ENCODE measurements around the gene PATZ1. TPM values are rescaled to one million over a fixed set of nuclear protein-coding genes. Genes with fewer than 3 reads are reported as not detected.
A peak's percentile ranks its signal among the peaks of the same experiment; 100 is the strongest.

PATZ1 gene
- total RNA-seq, 3 donors from 2014 or later = 33.7 to 42.7 (median 41.4) TPM

DNA sequence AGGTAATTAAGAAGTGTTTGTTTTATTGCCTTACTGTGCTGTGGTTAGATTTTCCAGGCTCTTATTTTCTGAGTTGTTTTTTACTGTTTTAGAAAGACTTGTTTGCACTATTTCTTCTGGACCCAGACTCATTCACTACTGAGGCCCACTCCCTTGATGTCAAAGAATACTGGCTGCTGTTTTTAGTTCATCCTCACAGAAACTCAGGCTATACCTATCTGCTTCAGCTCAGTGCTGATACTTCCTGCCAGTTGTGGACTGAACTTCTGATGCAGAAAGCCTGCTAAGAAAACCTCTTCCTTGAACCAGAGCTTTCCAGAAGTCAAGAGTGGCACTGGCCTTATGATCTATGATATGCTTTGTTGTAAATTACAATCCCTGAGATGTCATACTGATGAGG is 38.0 kb downstream of the PATZ1 start:
- Mint-ChIP-seq H3K4me3 (no peak overlapping the region), H3K27me3 (ENCODE audit: low read depth) (no peaks in the 10 kb centered on the region), H3K9me3 (no peaks in the 10 kb centered on the region), H3K36me3 (ENCODE audit: insufficient read depth) (peaks cover 6% of the 10 kb centered on the region), H3K4me1 (ENCODE audit: low read depth) (peaks cover 42% of the 10 kb centered on the region)
- ATAC-seq (no peak), DNase-seq (no peak)

DNA sequence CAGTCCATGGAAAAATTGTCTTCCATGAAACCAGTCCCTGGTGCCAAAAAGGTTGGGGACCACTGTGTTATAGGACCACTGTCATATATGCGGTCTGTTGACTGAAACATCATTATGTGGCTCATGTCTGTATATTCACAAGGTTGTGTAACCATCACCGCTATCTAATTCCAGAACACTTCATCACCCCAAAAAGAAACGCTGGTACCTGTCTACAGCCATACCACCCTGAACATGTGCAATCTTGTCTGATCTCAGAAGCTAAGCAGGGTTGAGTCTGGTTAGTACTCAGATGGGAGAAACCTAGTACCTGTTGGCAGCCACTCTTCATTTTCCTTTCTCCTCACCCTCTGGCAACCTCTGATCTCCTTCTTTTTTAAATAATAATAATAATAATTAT is 41.0 kb downstream of the PATZ1 start:
- DNase-seq (no peak), ATAC-seq (no peak)
- H3K9me3 Mint-ChIP-seq = no peaks in the 10 kb centered on the region
- peaks cover 8% of the 10 kb centered on the region for H3K36me3 Mint-ChIP-seq (ENCODE audit: insufficient read depth)
- H3K27me3 Mint-ChIP-seq (ENCODE audit: low read depth) = no peaks in the 10 kb centered on the region
- H3K4me3 Mint-ChIP-seq = no peak overlapping the region
- peaks cover 57% of the 10 kb centered on the region for H3K4me1 Mint-ChIP-seq (ENCODE audit: low read depth)

DNA sequence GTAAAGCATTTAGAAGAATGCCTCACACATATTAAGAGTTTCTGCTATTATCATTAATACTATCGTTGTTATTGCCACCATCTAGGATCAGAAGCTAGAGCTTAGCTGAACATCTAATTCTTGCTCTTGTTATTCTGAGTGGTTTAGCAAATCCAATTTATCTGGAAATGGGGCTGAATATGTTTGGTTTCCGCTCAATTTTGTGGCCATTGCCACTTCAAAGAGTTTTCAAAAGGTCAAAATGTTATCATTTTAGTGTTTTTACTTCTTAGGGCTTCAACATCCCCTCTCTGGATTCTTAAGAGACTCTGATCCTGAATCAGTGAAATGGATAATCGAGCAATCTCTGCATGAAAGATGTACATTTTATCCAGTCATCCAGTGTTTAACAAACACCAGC is 43.6 kb downstream of the PATZ1 start:
- H3K36me3 Mint-ChIP-seq (ENCODE audit: insufficient read depth) = peaks cover 8% of the 10 kb centered on the region
- no peak for DNase-seq
- ATAC-seq = peak in 1 of 2 donors; percentile 28
- H3K4me3 Mint-ChIP-seq = no peak overlapping the region
- H3K4me1 Mint-ChIP-seq (ENCODE audit: low read depth) = peaks cover 40% of the 10 kb centered on the region
- no peaks in the 10 kb centered on the region for H3K9me3 Mint-ChIP-seq
- no peaks in the 10 kb centered on the region for H3K27me3 Mint-ChIP-seq (ENCODE audit: low read depth)

DNA sequence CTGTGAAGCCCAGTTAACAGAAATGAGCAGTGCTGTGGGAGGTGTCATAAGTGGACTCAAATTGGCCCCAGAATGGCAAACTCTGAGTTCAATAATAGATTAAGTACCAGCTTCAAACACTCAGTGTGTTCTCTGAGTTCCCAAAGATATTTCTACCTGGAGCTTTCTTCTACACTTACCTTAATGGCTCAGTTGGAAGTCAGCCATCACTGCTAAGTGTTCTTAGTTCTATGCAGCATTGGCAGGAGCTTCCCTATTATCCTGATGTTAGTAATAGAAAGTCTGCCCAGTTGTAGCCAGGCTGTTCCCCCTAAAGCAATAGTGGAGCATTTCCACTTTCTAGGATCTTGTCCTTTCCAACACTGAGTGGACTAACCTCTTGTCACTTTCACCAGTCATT is 44.1 kb downstream of the PATZ1 start:
- Mint-ChIP-seq H3K4me1 (ENCODE audit: low read depth) (peaks cover 39% of the 10 kb centered on the region), H3K36me3 (ENCODE audit: insufficient read depth) (peaks cover 8% of the 10 kb centered on the region)
- no peak for ATAC-seq

DNA sequence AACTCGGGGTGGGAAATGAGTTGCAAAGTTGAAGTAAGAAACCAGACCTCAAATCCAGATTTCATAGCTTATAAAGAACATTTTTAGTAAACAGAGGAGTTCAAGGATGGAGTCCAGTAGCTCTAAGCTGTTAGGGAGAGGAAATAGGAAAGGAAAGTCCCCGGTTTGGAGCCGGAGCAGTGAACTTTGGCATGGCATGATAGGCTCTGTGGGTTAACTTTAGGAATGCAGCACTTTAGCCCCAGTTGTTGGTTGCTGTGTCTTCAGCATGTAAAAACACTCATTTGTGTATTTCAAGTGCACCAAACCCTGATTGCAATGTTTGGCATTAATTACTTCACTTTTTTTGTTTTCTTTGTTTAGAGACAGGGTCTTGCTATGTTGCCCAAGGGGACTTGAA is 45.2 kb downstream of the PATZ1 start:
- H3K36me3 Mint-ChIP-seq (ENCODE audit: insufficient read depth) = peaks cover 8% of the 10 kb centered on the region
- ATAC-seq (no peak), DNase-seq (no peak)
- H3K9me3 Mint-ChIP-seq = no peaks in the 10 kb centered on the region
- no peak overlapping the region for H3K4me3 Mint-ChIP-seq
- H3K27me3 Mint-ChIP-seq (ENCODE audit: low read depth) = no peaks in the 10 kb centered on the region
- H3K4me1 Mint-ChIP-seq (ENCODE audit: low read depth) = peaks cover 40% of the 10 kb centered on the region

More for the DNA sequence above, 44.1 kb downstream of the PATZ1 start:
- H3K27me3 Mint-ChIP-seq (ENCODE audit: low read depth) = no peaks in the 10 kb centered on the region
- no peaks in the 10 kb centered on the region for H3K9me3 Mint-ChIP-seq
- DNase-seq = no peak
- no peak overlapping the region for H3K4me3 Mint-ChIP-seq

DNA sequence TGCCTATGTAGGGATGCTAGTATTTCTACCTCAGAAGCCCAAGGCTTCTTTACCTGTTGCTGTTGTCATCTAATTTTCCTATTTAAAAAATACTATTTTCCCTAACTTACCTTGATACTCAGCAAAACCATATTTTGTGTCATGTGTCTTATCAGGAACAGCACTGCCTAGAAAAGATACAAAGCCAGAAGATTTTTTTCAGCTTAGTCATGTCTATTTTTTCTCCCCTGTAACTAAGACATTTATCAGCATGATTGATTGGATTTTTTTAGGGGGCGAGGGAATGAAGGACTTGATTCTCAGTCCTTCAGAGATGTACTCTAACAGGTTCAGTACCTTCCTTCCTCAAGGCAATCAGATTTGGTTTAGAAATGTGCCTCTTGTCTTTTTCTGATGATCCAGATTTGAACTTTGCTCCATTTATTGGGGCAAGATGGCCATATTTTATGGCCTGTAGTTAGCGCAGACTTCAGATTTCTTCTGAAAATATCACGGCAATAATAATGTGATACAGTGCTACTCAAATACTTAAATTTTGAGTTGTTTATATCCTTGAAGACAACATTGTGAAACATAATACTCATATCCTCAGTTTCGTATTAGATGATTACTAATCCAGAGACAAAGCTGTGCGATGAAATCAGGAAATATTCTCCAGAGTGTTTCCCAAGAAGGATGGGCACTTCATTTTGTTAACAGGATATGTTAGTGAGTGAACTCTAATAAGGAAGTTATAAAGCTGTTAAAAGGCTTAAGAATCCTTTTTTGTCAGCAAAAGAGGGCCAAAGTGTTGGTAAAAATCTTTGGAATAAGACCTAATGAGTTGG is 50.1 kb downstream of the PATZ1 start:
- no peaks in the 10 kb centered on the region for H3K9me3 Mint-ChIP-seq
- no peaks in the 10 kb centered on the region for H3K36me3 Mint-ChIP-seq (ENCODE audit: insufficient read depth)
- ATAC-seq (peak; percentile 16 to 24), DNase-seq (no peak)
- peaks cover 54% of the 10 kb centered on the region for H3K4me1 Mint-ChIP-seq (ENCODE audit: low read depth)
- no peaks in the 10 kb centered on the region for H3K27me3 Mint-ChIP-seq (ENCODE audit: low read depth)
- H3K4me3 Mint-ChIP-seq = peak overlapping the region; percentile 70

DNA sequence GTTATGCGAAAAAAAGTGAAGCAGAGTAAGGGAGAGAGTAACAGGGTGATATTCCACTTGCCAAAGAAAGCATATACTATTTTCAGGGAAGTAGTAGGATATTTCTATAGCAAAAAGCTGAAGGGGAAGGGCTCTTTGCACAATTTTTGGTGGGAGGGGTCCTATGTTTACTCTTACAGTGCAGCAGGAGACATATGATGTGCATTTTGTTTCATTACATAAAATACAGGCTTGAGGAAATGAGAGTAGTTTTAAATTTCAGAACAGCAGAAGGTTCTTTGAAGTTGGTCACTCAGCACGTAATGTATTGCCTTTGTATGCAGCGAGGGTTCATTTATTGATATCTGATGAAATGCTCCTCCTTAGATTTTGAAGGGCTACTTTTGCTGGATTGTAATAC is 50.8 kb downstream of the PATZ1 start:
- H3K4me1 Mint-ChIP-seq (ENCODE audit: low read depth) = peaks cover 51% of the 10 kb centered on the region
- no peak for ATAC-seq
- H3K27me3 Mint-ChIP-seq (ENCODE audit: low read depth) = no peaks in the 10 kb centered on the region
- no peaks in the 10 kb centered on the region for H3K9me3 Mint-ChIP-seq
- DNase-seq = no peak
- H3K36me3 Mint-ChIP-seq (ENCODE audit: insufficient read depth) = peaks cover 2% of the 10 kb centered on the region
- peak overlapping the region; percentile 70 for H3K4me3 Mint-ChIP-seq

DNA sequence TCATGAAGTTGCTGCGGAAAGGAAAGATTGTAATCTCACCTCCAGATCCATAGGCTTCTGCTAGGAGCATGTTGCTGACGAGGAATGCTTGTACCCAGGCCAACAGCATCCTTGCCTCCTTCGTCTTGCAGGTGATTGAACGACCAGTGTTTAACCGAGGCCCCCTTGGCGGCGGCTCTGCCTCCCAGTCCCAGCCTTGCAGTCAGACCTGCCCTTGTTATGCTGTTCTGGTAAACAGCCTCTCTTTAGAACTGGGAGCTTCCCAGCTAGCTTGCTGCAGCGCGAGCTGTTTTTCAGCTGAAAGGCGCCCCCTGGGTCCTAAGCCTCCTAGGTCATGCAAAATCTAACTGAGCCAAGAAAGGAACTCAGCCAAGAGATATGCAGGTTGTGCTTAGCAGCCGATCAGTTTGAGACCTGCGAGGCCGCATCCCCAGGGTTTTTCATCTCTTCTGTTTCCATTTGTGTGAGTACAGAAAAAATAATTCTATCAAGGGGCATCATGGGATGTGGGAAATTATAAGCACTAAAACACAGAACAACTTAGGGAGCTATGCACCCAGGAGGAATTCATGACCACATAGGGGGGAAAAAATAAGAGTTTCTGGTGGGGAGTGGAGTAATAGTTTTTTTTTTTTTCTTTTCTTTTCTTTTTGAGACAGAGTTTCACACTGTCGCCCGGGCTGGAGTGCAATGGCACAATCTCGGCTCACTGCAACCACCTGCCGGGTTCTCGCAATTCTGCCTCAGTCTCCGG is 53.7 kb downstream of the PATZ1 start, which contains the start of gene PIK3IP1:
Gene PIK3IP1 (minus strand): TSS at position 253 of the 754 bp plus-strand sequence. CDS start 144 bp downstream, at position 109.
- H3K4me1 Mint-ChIP-seq (ENCODE audit: low read depth) = peaks cover 76% of the 10 kb centered on the region
- H3K27me3 Mint-ChIP-seq (ENCODE audit: low read depth) = no peaks in the 10 kb centered on the region

DNA sequence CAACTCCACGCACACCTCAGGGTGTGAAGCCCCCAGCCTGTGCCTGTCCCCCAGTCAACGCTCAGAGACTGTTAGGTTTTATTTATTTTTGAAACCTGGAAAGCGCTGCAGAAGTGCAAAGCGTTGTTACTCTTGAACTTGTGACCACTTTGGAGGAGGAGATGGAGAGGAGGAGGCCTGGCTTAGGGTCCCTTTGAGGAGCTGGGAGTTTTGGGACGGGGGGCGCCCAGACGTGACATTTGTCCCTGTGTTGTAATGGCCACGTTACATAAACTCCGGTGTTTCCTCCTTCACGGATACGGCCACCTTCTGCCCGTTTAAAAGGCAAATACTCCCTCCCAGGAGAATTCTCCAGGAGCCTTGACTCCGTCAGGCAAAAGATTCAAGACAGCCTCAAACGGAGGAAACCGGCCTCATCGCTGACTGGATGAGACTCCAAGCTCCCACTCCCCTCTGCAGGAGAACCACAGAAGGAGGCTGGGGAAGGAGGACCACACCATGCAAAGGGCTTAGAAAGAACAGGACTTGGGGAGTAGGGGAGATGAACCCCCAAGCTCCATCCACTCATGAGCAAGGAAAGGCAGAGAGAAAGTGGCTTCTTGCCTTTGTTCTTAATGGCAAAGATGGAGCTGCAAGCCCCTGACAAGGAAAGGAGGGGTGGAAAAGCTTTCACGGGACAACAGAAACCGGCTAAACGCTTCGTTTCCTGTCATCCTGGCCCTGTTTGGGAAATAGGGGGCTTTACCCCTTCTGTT is 54.5 kb downstream of the PATZ1 start:
- Mint-ChIP-seq H3K4me1 (ENCODE audit: low read depth) (peaks cover 77% of the 10 kb centered on the region), H3K4me3 (peak overlapping the region; percentile 93), H3K27me3 (ENCODE audit: low read depth) (no peaks in the 10 kb centered on the region), H3K9me3 (no peaks in the 10 kb centered on the region), H3K36me3 (ENCODE audit: insufficient read depth) (peaks cover 13% of the 10 kb centered on the region)
- ATAC-seq = no peak
- DNase-seq = no peak

More for the DNA sequence above, 53.7 kb downstream of the PATZ1 start, which contains the start of gene PIK3IP1:
- ATAC-seq (peak; percentile 36 to 39), DNase-seq (peak; percentile 83)
- peak within 1 kb of the TSS; percentile 93 for H3K4me3 Mint-ChIP-seq
- no peaks in the 10 kb centered on the region for H3K9me3 Mint-ChIP-seq
- H3K36me3 Mint-ChIP-seq (ENCODE audit: insufficient read depth) = peaks cover 13% of the 10 kb centered on the region

DNA sequence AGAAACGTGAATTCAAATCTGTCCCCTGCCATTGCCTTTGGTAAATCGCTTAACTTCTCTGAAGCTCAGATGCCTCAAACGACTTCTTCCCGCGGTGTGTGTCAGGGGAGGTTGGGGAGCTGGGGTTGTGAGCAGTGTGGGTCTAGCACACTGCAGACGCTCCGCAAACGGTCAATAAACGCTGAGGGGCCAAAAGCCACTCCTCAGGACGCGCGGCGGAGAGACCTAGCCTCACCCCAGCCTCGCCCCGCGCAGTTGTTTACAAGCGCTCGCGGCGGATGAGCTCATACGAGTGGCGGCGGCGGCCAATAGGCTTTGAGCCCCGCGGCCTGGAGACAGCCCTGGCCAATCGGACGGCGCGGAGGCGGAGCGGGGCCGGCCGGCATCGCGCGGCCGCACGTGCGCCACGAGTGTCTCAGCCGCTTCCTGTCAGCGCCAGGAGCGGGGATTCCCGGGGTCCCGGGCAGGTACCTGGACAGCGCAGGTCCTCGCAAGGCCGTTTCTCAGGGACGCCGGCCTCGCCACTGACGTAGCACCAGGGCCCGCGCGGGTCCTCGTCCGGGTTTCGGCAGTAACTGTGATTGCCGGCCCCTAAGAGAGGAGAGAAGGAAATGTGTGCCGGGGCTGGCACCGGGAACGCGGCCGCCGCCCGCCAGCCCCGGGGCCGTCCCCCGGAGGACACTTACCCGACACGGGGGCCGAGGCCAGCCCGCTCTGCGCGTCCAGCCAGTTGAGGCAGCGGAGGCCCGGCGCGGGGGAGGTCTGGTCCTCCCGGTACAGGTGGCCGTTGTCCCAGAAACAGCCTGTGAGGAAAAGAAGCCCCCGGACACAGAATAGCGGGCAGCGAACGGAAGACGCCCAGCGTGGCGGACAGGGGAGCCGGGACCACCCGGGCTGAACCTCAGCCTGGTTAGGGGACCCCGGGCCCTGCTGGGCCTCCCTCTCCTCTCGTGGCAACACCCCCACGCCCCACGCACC is 55.4 kb downstream of the PATZ1 start:
- ATAC-seq = peak; percentile 84 to 85
- peaks cover 13% of the 10 kb centered on the region for H3K36me3 Mint-ChIP-seq (ENCODE audit: insufficient read depth)
- H3K27me3 Mint-ChIP-seq (ENCODE audit: low read depth) = no peaks in the 10 kb centered on the region
- H3K4me3 Mint-ChIP-seq = peak overlapping the region; percentile 93
- H3K4me1 Mint-ChIP-seq (ENCODE audit: low read depth) = peaks cover 77% of the 10 kb centered on the region
- DNase-seq = peak; percentile 92
- H3K9me3 Mint-ChIP-seq = no peaks in the 10 kb centered on the region

DNA sequence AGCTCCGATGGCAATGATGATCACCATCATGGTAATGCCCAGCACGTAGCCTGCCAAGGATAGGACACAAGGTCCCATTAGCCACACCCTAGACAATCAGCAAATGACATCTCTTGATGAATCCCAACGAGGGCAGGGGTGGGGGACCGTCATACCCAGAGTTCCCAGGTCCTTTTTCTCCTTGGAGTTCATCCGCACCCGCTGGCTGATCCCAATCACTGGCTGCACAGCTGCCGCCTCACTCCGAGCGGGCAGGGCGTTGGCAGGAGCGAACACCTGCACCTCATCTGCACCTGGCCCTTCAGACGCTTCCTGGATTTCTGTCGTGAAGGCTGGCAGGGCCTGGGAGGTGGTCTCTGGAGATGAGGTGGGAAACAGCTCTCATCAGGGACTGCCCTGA is 56.8 kb downstream of the PATZ1 start:
- ATAC-seq (no peak), DNase-seq (no peak)
- peak overlapping the region; percentile 93 for H3K4me3 Mint-ChIP-seq
- H3K36me3 Mint-ChIP-seq (ENCODE audit: insufficient read depth) = peaks cover 19% of the 10 kb centered on the region
- H3K4me1 Mint-ChIP-seq (ENCODE audit: low read depth) = peaks cover 80% of the 10 kb centered on the region
- H3K27me3 Mint-ChIP-seq (ENCODE audit: low read depth) = no peaks in the 10 kb centered on the region
- H3K9me3 Mint-ChIP-seq = no peaks in the 10 kb centered on the region

DNA sequence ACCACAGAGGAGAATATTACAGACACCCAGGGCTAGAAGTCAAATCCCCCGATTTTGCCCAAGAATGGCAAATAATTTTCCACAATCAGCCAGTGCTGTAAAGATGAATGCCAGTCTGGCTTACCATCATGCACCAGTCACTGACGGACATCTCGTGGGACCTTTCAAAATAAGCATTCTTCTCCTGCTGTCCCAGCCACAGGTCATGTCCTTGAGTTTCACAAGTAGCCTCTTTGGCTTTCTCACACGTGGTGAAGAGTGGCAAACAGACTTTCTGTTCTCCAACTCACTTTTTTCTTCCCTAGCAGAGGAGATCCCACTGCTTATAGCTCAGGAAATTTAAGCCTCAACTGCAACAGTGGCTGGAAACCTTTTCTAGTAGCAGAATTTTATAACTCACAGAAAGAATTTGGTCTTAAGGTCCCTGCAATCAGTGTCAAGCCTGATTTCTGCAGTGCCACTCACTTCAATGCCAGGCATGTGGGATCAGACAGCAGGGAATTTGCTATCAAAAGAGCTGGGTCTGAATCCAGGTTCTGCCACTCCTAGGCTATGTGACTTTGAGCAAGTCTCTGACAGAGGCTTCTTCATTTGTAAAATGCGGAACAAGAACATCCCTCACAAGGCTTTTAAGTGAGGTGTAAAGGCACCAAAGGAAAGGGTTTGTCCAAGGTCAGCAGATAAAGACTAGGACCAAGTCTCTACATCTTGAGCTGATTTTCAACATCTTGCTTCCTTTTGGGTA is 57.5 kb downstream of the PATZ1 start:
- DNase-seq = no peak

More for the DNA sequence above, 57.5 kb downstream of the PATZ1 start:
- peaks cover 24% of the 10 kb centered on the region for H3K36me3 Mint-ChIP-seq (ENCODE audit: insufficient read depth)
- peak overlapping the region; percentile 93 for H3K4me3 Mint-ChIP-seq
- peaks cover 82% of the 10 kb centered on the region for H3K4me1 Mint-ChIP-seq (ENCODE audit: low read depth)
- no peaks in the 10 kb centered on the region for H3K27me3 Mint-ChIP-seq (ENCODE audit: low read depth)
- no peak for ATAC-seq
- H3K9me3 Mint-ChIP-seq = no peaks in the 10 kb centered on the region

Measured in activated T-cell treated with anti-CD3 and anti-CD28 coated beads, Interleukin-2, amount 50 U/mL, for 4 hours (primary cell).